Stimulated activated CD4-positive, alpha-beta T cell treated with anti-CD3 and anti-CD28 coated beads, Interleukin-1b, Interleukin-23, amount 100 ng/mL, for 4 hours (primary cell): ENCODE measurements around the gene RNFT2.
A peak's percentile ranks its signal among the peaks of the same experiment; 100 is the strongest.
"Not testable (repeated sequence)": the region's sequence is repeated elsewhere in the genome, so short reads cannot be mapped to it uniquely, and the experiment has no call there.

Experiments used
- DNase-seq, 2 donors: peaks; one replicate each; pipeline ENCODE4 v3.0.0-alpha.2; 2020; ENCODE audit warnings: low read depth in 2 of 2

Gene RNFT2

GRCh38 chr12:116742787-116743186, 4.7 kb downstream of the RNFT2 start:
- not testable (repeated sequence) for DNase-seq

- no peak for DNase-seq
Measured at GRCh38 chr12:116744766-116745165, 6.7 kb downstream of the RNFT2 start.

- no peak for DNase-seq
Measured at GRCh38 chr12:116745554-116745953, 7.4 kb downstream of the RNFT2 start.

- DNase-seq = no peak
Measured at GRCh38 chr12:116749884-116750283, 11.8 kb downstream of the RNFT2 start.

- DNase-seq = no peak
Measured at GRCh38 chr12:116750298-116750697, 12.2 kb downstream of the RNFT2 start.

- DNase-seq = not testable (repeated sequence)
Measured at GRCh38 chr12:116754097-116754496, 16.0 kb downstream of the RNFT2 start.

GRCh38 chr12:116754783-116755182, 16.7 kb downstream of the RNFT2 start:
- not testable (repeated sequence) for DNase-seq

- peak; percentile 7 to 8 for DNase-seq
Measured at GRCh38 chr12:116759783-116760621, 21.9 kb downstream of the RNFT2 start.

GRCh38 chr12:116760622-116761020, 22.5 kb downstream of the RNFT2 start:
- DNase-seq = no peak

- DNase-seq = no peak
Measured at GRCh38 chr12:116761499-116761898, 23.4 kb downstream of the RNFT2 start.

GRCh38 chr12:116765271-116765670, 27.2 kb downstream of the RNFT2 start:
- no peak for DNase-seq

- DNase-seq = no peak
Measured at GRCh38 chr12:116766285-116766684, 28.2 kb downstream of the RNFT2 start.

GRCh38 chr12:116766746-116767145, 28.6 kb downstream of the RNFT2 start:
- DNase-seq = no peak

GRCh38 chr12:116771651-116772050, 33.5 kb downstream of the RNFT2 start:
- no peak for DNase-seq

- no peak for DNase-seq
Measured at GRCh38 chr12:116773276-116773731, 35.2 kb downstream of the RNFT2 start.

- DNase-seq = no peak
Measured at GRCh38 chr12:116774020-116774419, 35.9 kb downstream of the RNFT2 start.

GRCh38 chr12:116777245-116777644, 39.1 kb downstream of the RNFT2 start:
- DNase-seq = no peak

- DNase-seq = no peak
Measured at GRCh38 chr12:116779597-116779996, 41.5 kb downstream of the RNFT2 start.

- DNase-seq = no peak
Measured at GRCh38 chr12:116780942-116781341, 42.8 kb downstream of the RNFT2 start.

- no peak for DNase-seq
Measured at GRCh38 chr12:116783525-116784237, 45.6 kb downstream of the RNFT2 start.

- no peak for DNase-seq
Measured at GRCh38 chr12:116784238-116784612, 46.1 kb downstream of the RNFT2 start.

- not testable (repeated sequence) for DNase-seq
Measured at GRCh38 chr12:116789562-116789961, 51.4 kb downstream of the RNFT2 start.

- DNase-seq = no peak
Measured at GRCh38 chr12:116790066-116790465, 52.0 kb downstream of the RNFT2 start.
